WTC11 (cell line): Measurements from ENCODE around the gene ARHGAP15.

Experiments
- ATF3 ChIP-seq: sonication (generic); formaldehyde crosslinking; conservative IDR thresholded peaks from 2 replicates; pipeline ENCODE4 v1.8.1; 2022; ENCODE audit warnings: mild to moderate bottlenecking, missing genetic modification reagents
- ELF4 ChIP-seq: sonication (generic); formaldehyde crosslinking; IDR thresholded peaks from 2 replicates; pipeline ENCODE4 v1.8.1; 2022; ENCODE audit warnings: low read depth, mild to moderate bottlenecking, moderate library complexity, missing genetic modification reagents
- EMX1 ChIP-seq: fragments of 250-450 bp; sonication (Bioruptor Pico); IDR thresholded peaks from 2 replicates; pipeline ENCODE4 v1.8.0; 2021; ENCODE audit warnings: mild to moderate bottlenecking
- ESRRA ChIP-seq: sonication (generic); formaldehyde crosslinking; IDR thresholded peaks from 2 replicates; pipeline ENCODE4 v1.8.1; 2022; ENCODE audit warnings: mild to moderate bottlenecking, missing genetic modification reagents, borderline replicate concordance
- KAT7 ChIP-seq: sonication (generic); formaldehyde crosslinking; IDR thresholded peaks from 2 replicates; pipeline ENCODE4 v1.8.1; 2023; ENCODE audit warnings: missing genetic modification reagents, mild to moderate bottlenecking, borderline replicate concordance
- OVOL2 ChIP-seq: fragments of 250-450 bp; sonication (Bioruptor Pico); IDR thresholded peaks from 2 replicates; pipeline ENCODE4 v1.9.0; 2021; ENCODE audit warnings: mild to moderate bottlenecking, borderline replicate concordance
- SP1 ChIP-seq: sonication (generic); formaldehyde crosslinking; conservative IDR thresholded peaks from 2 replicates; pipeline ENCODE4 v1.8.1; 2022; ENCODE audit warnings: missing genetic modification reagents
- TCF7 ChIP-seq: sonication (generic); formaldehyde crosslinking; IDR thresholded peaks from 2 replicates; pipeline ENCODE4 v1.8.0; 2022; ENCODE audit warnings: mild to moderate bottlenecking, low read depth, missing genetic modification reagents, moderate library complexity
- USF2 ChIP-seq: sonication (generic); formaldehyde crosslinking; IDR thresholded peaks from 2 replicates; pipeline ENCODE4 v1.8.1; 2023; ENCODE audit warnings: mild to moderate bottlenecking, missing genetic modification reagents, moderate library complexity
- ZBTB21 ChIP-seq: sonication (generic); formaldehyde crosslinking; IDR thresholded peaks from 2 replicates; pipeline ENCODE4 v1.8.1; 2023; ENCODE audit warnings: mild to moderate bottlenecking, missing genetic modification reagents, borderline replicate concordance
- ZNF232 ChIP-seq: sonication (generic); formaldehyde crosslinking; IDR thresholded peaks from 2 replicates; pipeline ENCODE4 v1.8.0; 2022; ENCODE audit warnings: mild to moderate bottlenecking, missing genetic modification reagents
- TF ChIP-seq, protein P1 (sequence below): fragments of 200-600 bp; IDR thresholded peaks from 2 replicates; pipeline ENCODE4 v1.8.0; 2022; ENCODE audit warnings: antibody characterized with exemption
- TF ChIP-seq, protein P2 (sequence below): sonication (generic); formaldehyde crosslinking; IDR thresholded peaks from 2 replicates; pipeline ENCODE4 v1.8.1; 2023; ENCODE audit warnings: mild to moderate bottlenecking, missing genetic modification reagents, borderline replicate concordance
- TF ChIP-seq, protein P3 (sequence below): sonication (generic); formaldehyde crosslinking; IDR thresholded peaks from 2 replicates; pipeline ENCODE4 v1.8.1; 2022; ENCODE audit warnings: mild to moderate bottlenecking, missing genetic modification reagents, moderate library complexity, borderline replicate concordance

DNA sequence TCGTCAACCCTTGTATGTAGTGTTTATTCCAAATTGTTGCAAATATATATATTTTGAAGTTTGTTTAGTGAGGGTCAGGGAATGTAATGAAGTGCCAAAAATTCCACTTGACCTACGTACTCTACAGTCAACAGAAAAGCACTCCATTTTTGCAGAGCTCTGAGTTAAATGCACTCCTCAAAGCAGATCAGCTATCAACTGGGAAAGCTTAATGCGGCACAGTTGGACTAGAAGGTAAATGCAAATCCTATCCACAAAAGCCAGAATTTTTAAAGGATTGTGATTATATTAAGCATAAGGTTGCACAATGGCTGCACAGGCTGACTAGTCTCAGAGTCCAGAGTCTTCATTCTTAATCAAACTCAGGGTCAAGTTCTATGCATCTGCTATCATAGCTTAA is 577.1 kb downstream of the ARHGAP15 start:
- TF ChIP-seq, protein P1, sequence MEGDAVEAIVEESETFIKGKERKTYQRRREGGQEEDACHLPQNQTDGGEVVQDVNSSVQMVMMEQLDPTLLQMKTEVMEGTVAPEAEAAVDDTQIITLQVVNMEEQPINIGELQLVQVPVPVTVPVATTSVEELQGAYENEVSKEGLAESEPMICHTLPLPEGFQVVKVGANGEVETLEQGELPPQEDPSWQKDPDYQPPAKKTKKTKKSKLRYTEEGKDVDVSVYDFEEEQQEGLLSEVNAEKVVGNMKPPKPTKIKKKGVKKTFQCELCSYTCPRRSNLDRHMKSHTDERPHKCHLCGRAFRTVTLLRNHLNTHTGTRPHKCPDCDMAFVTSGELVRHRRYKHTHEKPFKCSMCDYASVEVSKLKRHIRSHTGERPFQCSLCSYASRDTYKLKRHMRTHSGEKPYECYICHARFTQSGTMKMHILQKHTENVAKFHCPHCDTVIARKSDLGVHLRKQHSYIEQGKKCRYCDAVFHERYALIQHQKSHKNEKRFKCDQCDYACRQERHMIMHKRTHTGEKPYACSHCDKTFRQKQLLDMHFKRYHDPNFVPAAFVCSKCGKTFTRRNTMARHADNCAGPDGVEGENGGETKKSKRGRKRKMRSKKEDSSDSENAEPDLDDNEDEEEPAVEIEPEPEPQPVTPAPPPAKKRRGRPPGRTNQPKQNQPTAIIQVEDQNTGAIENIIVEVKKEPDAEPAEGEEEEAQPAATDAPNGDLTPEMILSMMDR = no peak
- TF ChIP-seq SP1 (CRISPR knock-in tag) = no peak
- TF ChIP-seq USF2 = no peak
- TF ChIP-seq, protein P2, sequence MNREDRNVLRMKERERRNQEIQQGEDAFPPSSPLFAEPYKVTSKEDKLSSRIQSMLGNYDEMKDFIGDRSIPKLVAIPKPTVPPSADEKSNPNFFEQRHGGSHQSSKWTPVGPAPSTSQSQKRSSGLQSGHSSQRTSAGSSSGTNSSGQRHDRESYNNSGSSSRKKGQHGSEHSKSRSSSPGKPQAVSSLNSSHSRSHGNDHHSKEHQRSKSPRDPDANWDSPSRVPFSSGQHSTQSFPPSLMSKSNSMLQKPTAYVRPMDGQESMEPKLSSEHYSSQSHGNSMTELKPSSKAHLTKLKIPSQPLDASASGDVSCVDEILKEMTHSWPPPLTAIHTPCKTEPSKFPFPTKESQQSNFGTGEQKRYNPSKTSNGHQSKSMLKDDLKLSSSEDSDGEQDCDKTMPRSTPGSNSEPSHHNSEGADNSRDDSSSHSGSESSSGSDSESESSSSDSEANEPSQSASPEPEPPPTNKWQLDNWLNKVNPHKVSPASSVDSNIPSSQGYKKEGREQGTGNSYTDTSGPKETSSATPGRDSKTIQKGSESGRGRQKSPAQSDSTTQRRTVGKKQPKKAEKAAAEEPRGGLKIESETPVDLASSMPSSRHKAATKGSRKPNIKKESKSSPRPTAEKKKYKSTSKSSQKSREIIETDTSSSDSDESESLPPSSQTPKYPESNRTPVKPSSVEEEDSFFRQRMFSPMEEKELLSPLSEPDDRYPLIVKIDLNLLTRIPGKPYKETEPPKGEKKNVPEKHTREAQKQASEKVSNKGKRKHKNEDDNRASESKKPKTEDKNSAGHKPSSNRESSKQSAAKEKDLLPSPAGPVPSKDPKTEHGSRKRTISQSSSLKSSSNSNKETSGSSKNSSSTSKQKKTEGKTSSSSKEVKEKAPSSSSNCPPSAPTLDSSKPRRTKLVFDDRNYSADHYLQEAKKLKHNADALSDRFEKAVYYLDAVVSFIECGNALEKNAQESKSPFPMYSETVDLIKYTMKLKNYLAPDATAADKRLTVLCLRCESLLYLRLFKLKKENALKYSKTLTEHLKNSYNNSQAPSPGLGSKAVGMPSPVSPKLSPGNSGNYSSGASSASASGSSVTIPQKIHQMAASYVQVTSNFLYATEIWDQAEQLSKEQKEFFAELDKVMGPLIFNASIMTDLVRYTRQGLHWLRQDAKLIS (CRISPR knock-in tag) = no peak
- no peak for TF ChIP-seq TCF7 (CRISPR knock-in tag)
- TF ChIP-seq ZBTB21 (CRISPR knock-in tag) = no peak
- no peak for TF ChIP-seq ATF3 (CRISPR knock-in tag)
- TF ChIP-seq ELF4 (CRISPR knock-in tag) = no peak
- no peak for TF ChIP-seq EMX1 (CRISPR knock-in tag)
- TF ChIP-seq ESRRA = no peak
- TF ChIP-seq OVOL2 (CRISPR knock-in tag) = no peak
- TF ChIP-seq, protein P3, sequence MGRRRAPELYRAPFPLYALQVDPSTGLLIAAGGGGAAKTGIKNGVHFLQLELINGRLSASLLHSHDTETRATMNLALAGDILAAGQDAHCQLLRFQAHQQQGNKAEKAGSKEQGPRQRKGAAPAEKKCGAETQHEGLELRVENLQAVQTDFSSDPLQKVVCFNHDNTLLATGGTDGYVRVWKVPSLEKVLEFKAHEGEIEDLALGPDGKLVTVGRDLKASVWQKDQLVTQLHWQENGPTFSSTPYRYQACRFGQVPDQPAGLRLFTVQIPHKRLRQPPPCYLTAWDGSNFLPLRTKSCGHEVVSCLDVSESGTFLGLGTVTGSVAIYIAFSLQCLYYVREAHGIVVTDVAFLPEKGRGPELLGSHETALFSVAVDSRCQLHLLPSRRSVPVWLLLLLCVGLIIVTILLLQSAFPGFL = no peak
- TF ChIP-seq KAT7 (CRISPR knock-in tag) = no peak
- no peak for TF ChIP-seq ZNF232 (CRISPR knock-in tag)
